ENCODE data around the gene MRPS15. TPM values are rescaled to one million over a fixed set of nuclear protein-coding genes. Genes with fewer than 3 reads are reported as not detected.

Gene MRPS15
- total RNA-seq, 1 experiment from 2014 or later = 98.7 TPM

GRCh38 chr1:36438715-36439114 is 25.5 kb downstream of the MRPS15 start:
- H3K79me2 ChIP-seq (ENCODE audit: insufficient read depth, low read length) = no peaks in the 10 kb centered on the region
- no peak overlapping the region for H3K27ac ChIP-seq (ENCODE audit: low read depth, low read length)
- no peak overlapping the region for H2AFZ ChIP-seq (ENCODE audit: low read depth, low read length, poor library complexity, severe bottlenecking)
- no peaks in the 10 kb centered on the region for H3K27me3 ChIP-seq (ENCODE audit: insufficient read depth, low read length)
- no peaks in the 10 kb centered on the region for H3K9me2 ChIP-seq (ENCODE audit: insufficient read depth)
- H3K36me3 ChIP-seq (ENCODE audit: control insufficient read depth in 1 of 2, insufficient read depth in 2 of 2, low read length in 2 of 2) = no peaks in the 10 kb centered on the region
- no peak overlapping the region for H3K9ac ChIP-seq (ENCODE audit: low read length)
- intact Hi-C loops (cut with micrococcal nuclease) = no loop called here
- no peak for ATAC-seq
- H3K4me3 ChIP-seq (replicated peaks in 1 of 2; ENCODE audit: low read depth in 1 of 2, low read length in 2 of 2) = no peak overlapping the region
- ChIA-PET CTCF (no interaction called here), POLR2A (interaction anchor here (0.6 to 1.0 kb wide), 2 partner anchors 12 to 61 kb away, joined by 3 to 4 read pairs; partner anchors contain the start of gene OSCP1), RAD21 (ENCODE audit: low non-redundant PET in 1 of 2, low total read pairs in 2 of 2, uncharacterized antibody in 2 of 2, unreplicated experiment in 2 of 2) (no interaction called here)
- no peak overlapping the region for H3K4me2 ChIP-seq (ENCODE audit: low read length)
- H3K4me1 ChIP-seq (ENCODE audit: control insufficient read depth in 1 of 2, insufficient read depth in 2 of 2, low read length in 2 of 2) = peaks cover 16 to 28% of the 10 kb centered on the region in 2 experiments
- no peak for DNase-seq (ENCODE audit: low read depth, low spot score)
- no peaks in the 10 kb centered on the region for H4K20me1 ChIP-seq (ENCODE audit: insufficient read depth)
- no TSS peak for BruUV-seq (replicated peaks)
- TF ChIP-seq REST (IDR thresholded peaks at IDR 0.05; ENCODE audit: low read depth) (no peak), RAD21 (IDR thresholded peaks at IDR 0.05; ENCODE audit: low read depth) (no peak), POLR2AphosphoS5 (IDR thresholded peaks at IDR 0.05; ENCODE audit: low read depth, low read length) (no peak), TCF7L2 (IDR thresholded peaks at IDR 0.05; ENCODE audit: borderline replicate concordance, extremely low read depth, insufficient read depth, insufficient read length) (no peak), CTCF (IDR thresholded peaks at IDR 0.05 in 2 of 3, conservative IDR thresholded peaks at IDR 0.05 in 1 of 3; ENCODE audit: borderline replicate concordance in 1 of 3, insufficient read depth in 1 of 3, low read depth in 2 of 3, low read length in 2 of 3) (no peak), SP1 (IDR thresholded peaks at IDR 0.05; ENCODE audit: low read depth) (no peak), ATF3 (IDR thresholded peaks at IDR 0.05) (no peak), ZBTB33 (IDR thresholded peaks at IDR 0.05; ENCODE audit: extremely low read depth, insufficient replicate concordance, low read length) (no peak), EZH2 (IDR thresholded peaks at IDR 0.05) (no peak), SRF (IDR thresholded peaks at IDR 0.05; ENCODE audit: low read depth) (no peak), ZNF274 (IDR thresholded peaks at IDR 0.05; ENCODE audit: low read depth, low read length) (no peak), ZFX (IDR thresholded peaks at IDR 0.05) (no peak), EGR1 (IDR thresholded peaks at IDR 0.05; ENCODE audit: low read depth) (no peak), CBX3 (IDR thresholded peaks at IDR 0.05; ENCODE audit: low read depth) (no peak), ELF1 (IDR thresholded peaks at IDR 0.05; ENCODE audit: borderline replicate concordance, low read depth) (no peak), EZH2phosphoT487 (IDR thresholded peaks at IDR 0.05; ENCODE audit: borderline replicate concordance) (no peak), YY1 (IDR thresholded peaks at IDR 0.05; ENCODE audit: extremely low read depth, insufficient replicate concordance, low read depth, low read length) (no peak), CEBPB (IDR thresholded peaks at IDR 0.05; ENCODE audit: low read depth) (no peak), JUND (IDR thresholded peaks at IDR 0.05) (no peak)
- H3K9me3 ChIP-seq (ENCODE audit: control insufficient read depth in 1 of 2, insufficient read depth in 1 of 2, low read depth in 1 of 2, low read length in 2 of 2) = no peaks in the 10 kb centered on the region

All from HCT116 (cell line).